ENCODE results near the gene SEMA3G. TPM values are rescaled to one million over a fixed set of nuclear protein-coding genes. Genes with fewer than 3 reads are reported as not detected.

Gene SEMA3G
- total RNA-seq, 1 donor from 2014 or later: 27.6 TPM

GRCh38 chr3:52480768-52481715 lies 36.1 kb upstream of the SEMA3G start:
- H3K4me3 ChIP-seq: no peak overlapping the region
- DNase-seq (peak; percentile 52), ATAC-seq (no peak)
- no peak overlapping the region for H3K27ac ChIP-seq
- no peak for TF ChIP-seq CTCF (IDR thresholded peaks at IDR 0.05)
- H3K4me1 ChIP-seq: peaks cover 15% of the 10 kb centered on the region
- H3K27me3 ChIP-seq: no peaks in the 10 kb centered on the region
- H3K9me3 ChIP-seq: no peaks in the 10 kb centered on the region
- H3K36me3 ChIP-seq: peaks cover 75% of the 10 kb centered on the region
- intact Hi-C loops (cut with DNase I): no loop called here

- H3K27ac ChIP-seq: no peak overlapping the region
- peak; percentile 58 for DNase-seq
- no peaks in the 10 kb centered on the region for H3K9me3 ChIP-seq
Observed at GRCh38 chr3:52479877-52480575, 35.1 kb upstream of the SEMA3G start.

GRCh38 chr3:52479037-52479876 lies 34.4 kb upstream of the SEMA3G start:
- ATAC-seq (no peak), DNase-seq (no peak)
- peaks cover 8% of the 10 kb centered on the region for H3K4me1 ChIP-seq
- H3K4me3 ChIP-seq: no peak overlapping the region
- no peak for TF ChIP-seq CTCF (IDR thresholded peaks at IDR 0.05)
- peaks cover 87% of the 10 kb centered on the region for H3K36me3 ChIP-seq
- intact Hi-C loops (cut with DNase I): loop anchor here (10.0 kb wide), 1 partner anchor 46 kb away; no protein-coding TSS in a partner anchor
- H3K27me3 ChIP-seq: no peaks in the 10 kb centered on the region
- no peaks in the 10 kb centered on the region for H3K9me3 ChIP-seq
- no peak overlapping the region for H3K27ac ChIP-seq

More at GRCh38 chr3:52479877-52480575, 35.1 kb upstream of the SEMA3G start:
- no peak for ATAC-seq
- peaks cover 14% of the 10 kb centered on the region for H3K4me1 ChIP-seq
- no peaks in the 10 kb centered on the region for H3K27me3 ChIP-seq
- H3K36me3 ChIP-seq: peaks cover 81% of the 10 kb centered on the region
- intact Hi-C loops (cut with DNase I): loop anchor here (10.0 kb wide), 1 partner anchor 45 kb away; no protein-coding TSS in a partner anchor
- no peak overlapping the region for H3K4me3 ChIP-seq
- TF ChIP-seq CTCF (IDR thresholded peaks at IDR 0.05): no peak

- H3K27me3 ChIP-seq: no peaks in the 10 kb centered on the region
- H3K4me3 ChIP-seq: no peak overlapping the region
- no peak overlapping the region for H3K27ac ChIP-seq
- DNase-seq (no peak), ATAC-seq (no peak)
- no peaks in the 10 kb centered on the region for H3K9me3 ChIP-seq
- peaks cover 97% of the 10 kb centered on the region for H3K36me3 ChIP-seq
- H3K4me1 ChIP-seq: no peaks in the 10 kb centered on the region
- TF ChIP-seq CTCF (IDR thresholded peaks at IDR 0.05): no peak
- intact Hi-C loops (cut with DNase I): loop anchor here (10.0 kb wide), 1 partner anchor 47 kb away; no protein-coding TSS in a partner anchor
Observed at GRCh38 chr3:52477796-52478095, 32.8 kb upstream of the SEMA3G start.

GRCh38 chr3:52477076-52477795 lies 32.3 kb upstream of the SEMA3G start:
- intact Hi-C loops (cut with DNase I): loop anchor here (10.0 kb wide), 1 partner anchor 48 kb away; no protein-coding TSS in a partner anchor
- DNase-seq (peak; percentile 50), ATAC-seq (no peak)
- Histone ChIP-seq H3K4me1 (peaks cover 4% of the 10 kb centered on the region), H3K9me3 (no peaks in the 10 kb centered on the region), H3K4me3 (no peak overlapping the region), H3K27ac (no peak overlapping the region), H3K27me3 (no peaks in the 10 kb centered on the region), H3K36me3 (peaks cover 97% of the 10 kb centered on the region)
- no peak for TF ChIP-seq CTCF (IDR thresholded peaks at IDR 0.05)

All from upper lobe of right lung (tissue), 1 donor.